WTC11 (cell line): ENCODE measurements around the gene KDR.

ENCODE experiments used
- ATF3 ChIP-seq: sonication (generic); formaldehyde crosslinking; conservative IDR thresholded peaks from 2 replicates; pipeline ENCODE4 v1.8.1; 2022; ENCODE audit warnings: mild to moderate bottlenecking, missing genetic modification reagents
- CTCF ChIP-seq: fragments of 200-600 bp; IDR thresholded peaks from 2 replicates; pipeline ENCODE4 v1.8.0; 2022; ENCODE audit warnings: antibody characterized with exemption
- HMGXB4 ChIP-seq: sonication (generic); formaldehyde crosslinking; IDR thresholded peaks from 2 replicates; pipeline ENCODE4 v1.8.1; 2023; ENCODE audit warnings: mild to moderate bottlenecking, moderate library complexity, missing genetic modification reagents
- IRF2 ChIP-seq: sonication (generic); formaldehyde crosslinking; IDR thresholded peaks from 2 replicates; pipeline ENCODE4 v1.8.0; 2022; ENCODE audit warnings: low read depth, missing genetic modification reagents, borderline replicate concordance
- SP1 ChIP-seq: sonication (generic); formaldehyde crosslinking; conservative IDR thresholded peaks from 2 replicates; pipeline ENCODE4 v1.8.1; 2022; ENCODE audit warnings: missing genetic modification reagents
- TEAD4 ChIP-seq: sonication (generic); formaldehyde crosslinking; IDR thresholded peaks from 2 replicates; pipeline ENCODE4 v1.8.0; 2022; ENCODE audit warnings: mild to moderate bottlenecking, missing genetic modification reagents
- ZNF425 ChIP-seq: fragments of 250-450 bp; sonication (Bioruptor Pico); conservative IDR thresholded peaks from 2 replicates; pipeline ENCODE4 v1.9.0; 2021; ENCODE audit warnings: mild to moderate bottlenecking
- ZNF512 ChIP-seq: sonication (generic); formaldehyde crosslinking; IDR thresholded peaks from 2 replicates; pipeline ENCODE4 v1.8.1; 2022; ENCODE audit warnings: missing genetic modification reagents, borderline replicate concordance

- no peak for TF ChIP-seq ZNF512 (CRISPR knock-in tag)
- no peak for TF ChIP-seq CTCF
- no peak for TF ChIP-seq SP1 (CRISPR knock-in tag)
- TF ChIP-seq ATF3, result no peak
- TF ChIP-seq ZNF425, result no peak
- no peak for TF ChIP-seq IRF2 (CRISPR knock-in tag)
- TF ChIP-seq TEAD4 (CRISPR knock-in tag), result no peak
- no peak for TF ChIP-seq HMGXB4 (CRISPR knock-in tag)
Observed at GRCh38 chr4:55069248-55069647, 56.1 kb downstream of the KDR start.
